Muscle layer of duodenum (tissue), 2 donors: ENCODE data around the gene SLC45A2.
"Not testable (repeated sequence)": the region's sequence is repeated elsewhere in the genome, so short reads cannot be mapped to it uniquely, and the experiment has no call there.

Source experiments
- H3K27ac ChIP-seq: one replicate; pipeline ENCODE4 v1.7.0; 2013; ENCODE audit warnings: mild to moderate bottlenecking, low read length
- H3K27me3 ChIP-seq: one replicate; pipeline ENCODE4 v1.7.0; 2013; ENCODE audit warnings: low read depth, mild to moderate bottlenecking, control low read depth, low read length
- H3K36me3 ChIP-seq, 2 donors: one replicate each; pipeline ENCODE4 v1.7.0; 2013; ENCODE audit warnings: low read length in 2 of 2, control low read depth in 1 of 2, mild to moderate bottlenecking in 1 of 2; ENCODE audit not compliant: insufficient read depth in 2 of 2, control insufficient read depth in 1 of 2
- H3K4me1 ChIP-seq, 2 donors: one replicate each; pipeline ENCODE4 v1.7.0; 2013; ENCODE audit warnings: low read length in 2 of 2, mild to moderate bottlenecking in 2 of 2, control low read depth in 1 of 2, moderate library complexity in 1 of 2; ENCODE audit not compliant: insufficient read depth in 2 of 2, control insufficient read depth in 1 of 2
- H3K4me3 ChIP-seq, 2 donors: one replicate each; pipeline ENCODE4 v1.7.0; 2013; ENCODE audit warnings: low read length in 2 of 2, low read depth in 1 of 2, mild to moderate bottlenecking in 1 of 2
- H3K9me3 ChIP-seq, 2 donors: one replicate each; pipeline ENCODE4 v1.7.0; 2013; ENCODE audit warnings: low read length in 2 of 2, control low read depth in 1 of 2, mild to moderate bottlenecking in 1 of 2; ENCODE audit not compliant: control insufficient read depth in 1 of 2
- donor health status: healthy.

Gene SLC45A2

GRCh38 chr5:33906248-33906647 is 78.2 kb downstream of the SLC45A2 start:
- not testable (repeated sequence) for H3K27me3 ChIP-seq, H3K4me3 ChIP-seq, H3K27ac ChIP-seq, H3K4me1 ChIP-seq, H3K36me3 ChIP-seq
- peaks cover 11 to 19% of the 10 kb centered on the region in 2 donors for H3K9me3 ChIP-seq

- no peaks in the 10 kb centered on the region for H3K4me1 ChIP-seq
- H3K36me3 ChIP-seq, result no peaks in the 10 kb centered on the region
- peaks cover 11 to 19% of the 10 kb centered on the region in 2 donors for H3K9me3 ChIP-seq
- H3K4me3 ChIP-seq, result no peak overlapping the region
- H3K27ac ChIP-seq, result no peak overlapping the region
- H3K27me3 ChIP-seq, result no peaks in the 10 kb centered on the region
These were observed 79.1 kb downstream of the SLC45A2 start for GRCh38 chr5:33905381-33905780.

GRCh38 chr5:33903118-33903517 is 81.4 kb downstream of the SLC45A2 start:
- Histone ChIP-seq H3K4me1 (no peaks in the 10 kb centered on the region), H3K27me3 (no peaks in the 10 kb centered on the region), H3K4me3 (no peak overlapping the region), H3K36me3 (no peaks in the 10 kb centered on the region), H3K9me3 (peaks cover 11 to 19% of the 10 kb centered on the region in 2 donors), H3K27ac (no peak overlapping the region)

GRCh38 chr5:33901156-33901555 is 83.3 kb downstream of the SLC45A2 start:
- Histone ChIP-seq H3K9me3 (peaks cover 4 to 7% of the 10 kb centered on the region in 2 donors), H3K36me3 (no peaks in the 10 kb centered on the region), H3K27me3 (no peaks in the 10 kb centered on the region), H3K27ac (no peak overlapping the region), H3K4me3 (no peak overlapping the region), H3K4me1 (no peaks in the 10 kb centered on the region)
